GM21381 (cell line): ENCODE results near the gene ABCD1.
A peak's percentile ranks its signal among the peaks of the same experiment; 100 is the strongest.
"Not testable (repeated sequence)": the region's sequence is repeated elsewhere in the genome, so short reads cannot be mapped to it uniquely, and the experiment has no call there.

Experiments used
- ATAC-seq: cut with Tn5 transposase; IDR thresholded peaks from one replicate; pipeline ENCODE4 v1.9.1; 2021; ENCODE audit warnings: mild to moderate bottlenecking, moderate library complexity; ENCODE audit not compliant: unreplicated experiment

Gene ABCD1

GRCh38 chrX:153724252-153725038 is at the start of gene ABCD1, which contains the start of gene BCAP31:
Gene ABCD1, plus strand, starts transcription at chrX:153724856. Its CDS starts 411 bp downstream, at chrX:153725267.
Gene BCAP31, minus strand, starts transcription at chrX:153724387. Its CDS starts 1,143 bp downstream, at chrX:153723244.
- ATAC-seq = peak; percentile 54

- no peak for ATAC-seq
Measured at GRCh38 chrX:153681175-153681574, 43.5 kb upstream of the ABCD1 start.

- ATAC-seq = not testable (repeated sequence)
Measured at GRCh38 chrX:153683486-153683885, 41.2 kb upstream of the ABCD1 start.

- ATAC-seq = no peak
Measured at GRCh38 chrX:153684467-153685155, 40.0 kb upstream of the ABCD1 start.

GRCh38 chrX:153685156-153685536 is 39.5 kb upstream of the ABCD1 start:
- ATAC-seq = no peak

- ATAC-seq = no peak
Measured at GRCh38 chrX:153685751-153686696, 38.6 kb upstream of the ABCD1 start.

GRCh38 chrX:153686711-153687110 is 37.9 kb upstream of the ABCD1 start:
- ATAC-seq = no peak

GRCh38 chrX:153687121-153688039 is 37.3 kb upstream of the ABCD1 start, which contains the start of gene SLC6A8:
Gene SLC6A8, plus strand, starts transcription at chrX:153687926. Its CDS starts 649 bp downstream, at chrX:153688575.
- ATAC-seq = no peak

- ATAC-seq = no peak
Measured at GRCh38 chrX:153688071-153688470, 36.6 kb upstream of the ABCD1 start.

- no peak for ATAC-seq
Measured at GRCh38 chrX:153688506-153688905, 36.1 kb upstream of the ABCD1 start.

- ATAC-seq = no peak
Measured at GRCh38 chrX:153688911-153689590, 35.6 kb upstream of the ABCD1 start.

GRCh38 chrX:153689654-153690465 is 34.8 kb upstream of the ABCD1 start:
- ATAC-seq = no peak

- no peak for ATAC-seq
Measured at GRCh38 chrX:153690466-153690865, 34.2 kb upstream of the ABCD1 start.

- ATAC-seq = not testable (repeated sequence)
Measured at GRCh38 chrX:153691032-153691827, 33.4 kb upstream of the ABCD1 start.

GRCh38 chrX:153692003-153692402 is 32.7 kb upstream of the ABCD1 start:
- no peak for ATAC-seq

GRCh38 chrX:153692611-153693156 is 32.0 kb upstream of the ABCD1 start:
- ATAC-seq = no peak
